Dedifferentiated amniotic fluid mesenchymal stem cell (primary cell): Measurements from ENCODE around the gene P4HB.

ENCODE experiments used
- DNase-seq: peaks from one replicate; pipeline ENCODE4 v3.0.0-alpha.2; 2016; ENCODE audit errors: extremely low spot score

The P4HB gene

DNA sequence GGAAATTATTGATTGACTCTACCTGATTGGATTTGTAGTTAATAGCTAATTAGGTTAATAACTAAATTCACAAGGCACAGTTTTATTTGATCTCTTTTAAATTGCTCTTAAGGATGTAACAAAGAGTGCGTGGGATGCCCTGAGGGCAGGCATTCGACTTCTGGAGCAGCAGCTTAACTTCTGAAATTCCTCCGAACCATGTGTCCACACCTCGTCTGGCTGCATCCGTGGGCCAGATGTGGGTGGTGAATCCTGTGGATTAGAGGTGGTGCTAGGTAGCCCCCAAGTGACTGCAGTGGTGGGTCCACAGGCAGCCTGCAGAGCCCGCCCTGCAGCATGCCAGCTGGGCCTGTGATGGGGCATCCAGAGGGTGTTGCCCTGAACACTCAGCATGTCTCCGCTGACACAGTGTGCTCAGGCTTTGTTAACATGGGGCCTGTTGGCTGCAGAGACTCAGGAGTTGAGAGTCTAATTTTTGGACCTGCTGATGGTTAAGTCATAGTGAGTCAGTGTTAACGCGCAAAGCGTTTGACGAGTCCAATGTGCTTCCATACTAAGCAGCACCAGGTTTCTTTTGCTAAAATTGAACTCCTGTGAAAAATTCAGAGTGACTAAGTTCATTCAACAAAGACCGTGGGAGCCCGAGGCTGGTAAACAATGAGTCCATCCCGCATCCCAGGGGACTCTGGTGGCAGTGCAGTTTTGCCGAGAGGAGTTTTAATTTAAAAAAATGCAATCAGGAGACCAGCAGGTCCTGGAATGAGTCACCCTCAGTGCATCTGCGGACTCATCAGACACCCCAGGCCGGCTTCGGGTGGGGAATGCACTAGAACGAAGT, 37.9 kb upstream of the P4HB start:
- DNase-seq, result peak; percentile 39

DNA sequence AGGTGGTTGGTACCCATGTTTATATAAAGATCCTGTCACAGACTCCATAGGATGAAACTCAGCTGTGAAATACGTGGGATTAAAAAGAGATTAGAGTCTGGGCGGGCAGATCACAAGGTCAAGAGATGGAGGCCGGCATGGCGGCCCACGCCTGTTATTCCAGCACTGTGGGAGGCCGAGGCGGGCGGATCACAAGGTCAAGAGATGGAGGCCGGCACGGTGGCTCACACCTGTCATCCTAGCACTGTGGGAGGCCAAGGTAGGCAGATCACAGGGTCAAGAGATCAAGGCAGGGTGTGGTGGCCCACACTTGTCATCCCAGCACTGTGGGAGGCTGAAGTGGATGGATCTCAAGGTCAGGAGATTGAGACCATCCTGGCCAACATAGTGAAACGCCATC, 35.1 kb upstream of the P4HB start:
- no peak for DNase-seq

DNA sequence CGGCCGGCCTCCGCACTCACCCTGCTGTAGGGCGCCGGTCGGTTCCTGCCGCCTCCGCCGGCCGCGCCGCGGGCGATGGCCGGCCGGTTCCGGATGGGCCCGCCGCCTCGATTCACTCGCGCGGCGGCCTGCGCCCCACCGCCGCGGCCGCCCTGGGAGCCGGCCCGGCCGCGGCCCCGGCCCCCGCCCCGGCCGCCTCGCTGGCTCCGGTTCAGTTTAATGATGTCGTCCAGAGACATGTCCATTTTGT, 30.9 kb upstream of the P4HB start:
- DNase-seq, result no peak

DNA sequence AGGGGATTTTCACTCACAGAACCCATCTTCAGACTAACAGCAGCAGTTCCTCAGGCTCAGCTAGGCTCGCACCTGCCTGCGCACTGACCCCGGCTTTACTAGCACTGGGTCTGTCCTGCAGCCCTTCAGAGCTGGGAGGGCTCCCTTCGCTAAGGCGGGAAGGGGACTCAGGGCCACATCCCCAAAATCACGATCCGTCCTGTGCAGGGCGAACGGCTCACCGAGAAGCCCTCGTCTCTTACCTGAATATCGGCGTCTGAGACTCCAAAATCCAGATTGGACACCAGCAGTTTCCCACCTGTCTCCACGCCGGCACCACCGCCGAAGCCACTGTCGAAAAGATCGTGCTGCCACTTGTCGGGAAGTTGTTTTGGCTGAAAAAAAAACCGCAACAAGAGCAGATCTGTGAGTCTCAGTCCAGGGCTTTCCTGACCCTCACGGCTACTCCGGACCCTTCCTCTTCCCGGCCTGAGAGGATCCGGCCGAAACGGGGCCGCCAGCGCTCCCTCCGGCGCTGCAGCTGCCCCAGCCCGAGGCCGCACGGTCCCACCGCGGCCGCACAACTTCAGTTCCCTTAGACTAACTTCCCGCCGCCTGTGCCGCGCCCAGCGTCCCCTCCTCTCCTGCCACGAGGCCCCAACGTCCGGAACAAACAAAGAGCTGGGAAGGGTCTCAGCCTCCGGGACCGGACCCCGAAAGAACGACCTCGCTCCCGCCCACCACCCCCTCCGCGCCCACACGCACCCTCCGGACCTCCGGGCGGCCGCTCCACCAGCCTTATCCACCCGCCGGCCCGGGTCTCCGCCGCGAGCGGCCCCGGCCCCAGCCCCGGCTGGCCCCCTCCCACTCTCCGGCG, 30.3 kb upstream of the P4HB start:
- no peak for DNase-seq

DNA sequence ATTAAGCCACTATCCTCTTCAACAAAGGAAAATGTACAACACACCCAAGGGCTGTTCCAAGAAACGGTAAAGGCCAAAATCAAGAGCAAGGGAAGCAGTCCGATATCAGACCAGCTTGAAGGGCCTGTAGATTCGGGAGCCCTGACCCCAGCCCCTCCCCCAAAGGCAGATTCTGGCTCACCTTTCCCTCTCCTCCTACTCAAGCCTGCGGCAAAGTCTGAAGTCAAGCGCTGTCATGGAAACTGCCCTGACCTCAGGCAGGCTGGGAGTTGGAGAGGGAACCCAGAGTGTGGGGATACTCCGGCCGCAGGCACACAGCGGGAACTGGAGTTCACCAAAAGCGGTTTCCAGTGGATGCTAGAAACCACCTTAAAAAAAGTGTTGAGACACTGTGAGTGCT, 29.3 kb upstream of the P4HB start:
- no peak for DNase-seq

DNA sequence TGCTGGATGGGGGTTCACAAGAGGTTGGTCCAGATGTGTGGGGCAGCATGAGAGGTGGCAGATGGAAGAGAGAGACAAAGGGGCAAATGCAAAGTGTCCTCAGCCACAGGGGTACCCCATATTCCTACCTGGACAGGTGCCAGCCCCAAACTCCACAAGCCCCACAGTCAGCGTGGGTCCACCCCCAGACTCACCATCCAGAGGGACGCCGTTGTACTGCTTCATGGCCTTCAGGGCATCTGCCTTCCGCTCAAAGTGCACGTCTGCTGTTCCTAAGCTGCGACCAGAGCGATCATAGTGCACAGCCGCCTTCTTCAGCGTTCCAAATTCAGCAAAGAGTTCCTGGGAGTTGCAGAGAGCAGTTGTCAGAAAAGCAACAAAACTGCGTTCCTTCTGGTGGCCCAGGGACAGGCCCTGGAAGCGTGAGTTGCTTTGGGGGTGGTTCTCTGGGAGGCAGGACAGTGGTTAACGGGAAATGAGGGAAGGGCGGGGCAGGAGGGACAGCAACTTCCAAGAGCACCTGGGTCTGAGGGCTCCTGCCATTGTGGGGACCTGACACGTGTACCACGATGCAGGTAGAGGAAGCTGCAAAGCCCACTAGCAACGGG, 28.8 kb upstream of the P4HB start:
- no peak for DNase-seq

DNA sequence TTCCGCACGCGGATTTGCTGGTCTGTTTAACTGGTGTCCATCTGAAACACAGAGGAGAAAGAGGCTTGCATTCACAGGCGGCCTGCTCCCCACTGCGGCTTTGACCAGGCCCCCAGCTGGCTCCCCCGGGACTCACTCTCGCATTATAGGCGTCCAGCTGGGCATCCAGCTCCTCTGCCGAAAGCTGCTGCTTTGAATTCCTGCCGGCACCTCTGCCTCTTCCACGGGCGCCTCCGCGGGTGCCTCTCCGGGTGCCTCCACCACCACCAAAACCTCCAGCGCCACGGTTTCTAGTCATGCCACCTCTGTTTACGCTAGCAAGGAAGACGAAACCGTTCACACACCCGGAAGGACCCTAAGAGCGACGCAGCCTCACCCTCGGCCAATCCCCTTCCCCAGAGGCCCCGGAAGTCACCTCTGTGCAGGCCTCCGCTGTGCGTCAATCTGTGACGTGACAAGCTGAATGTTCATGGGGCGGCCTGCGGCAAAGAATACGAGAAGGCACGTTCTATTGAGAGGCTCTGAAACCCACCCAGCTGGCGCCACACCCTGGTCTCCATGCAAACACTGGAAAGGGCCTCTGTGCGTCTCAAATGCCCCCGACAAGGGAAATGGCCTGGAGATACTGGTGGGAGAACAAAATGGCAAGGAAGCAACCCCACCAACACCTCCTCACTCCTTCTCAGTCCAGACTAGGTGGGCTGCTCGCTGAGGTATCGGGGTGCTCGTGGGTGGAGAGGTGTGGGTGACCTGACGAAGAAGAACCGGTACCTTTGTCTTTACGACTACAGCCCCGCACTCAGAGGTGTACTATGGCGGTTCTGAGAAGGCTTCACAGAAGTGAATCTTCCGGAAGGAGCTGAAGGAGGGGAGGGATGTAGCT, 28.0 kb upstream of the P4HB start:
- DNase-seq, result no peak

DNA sequence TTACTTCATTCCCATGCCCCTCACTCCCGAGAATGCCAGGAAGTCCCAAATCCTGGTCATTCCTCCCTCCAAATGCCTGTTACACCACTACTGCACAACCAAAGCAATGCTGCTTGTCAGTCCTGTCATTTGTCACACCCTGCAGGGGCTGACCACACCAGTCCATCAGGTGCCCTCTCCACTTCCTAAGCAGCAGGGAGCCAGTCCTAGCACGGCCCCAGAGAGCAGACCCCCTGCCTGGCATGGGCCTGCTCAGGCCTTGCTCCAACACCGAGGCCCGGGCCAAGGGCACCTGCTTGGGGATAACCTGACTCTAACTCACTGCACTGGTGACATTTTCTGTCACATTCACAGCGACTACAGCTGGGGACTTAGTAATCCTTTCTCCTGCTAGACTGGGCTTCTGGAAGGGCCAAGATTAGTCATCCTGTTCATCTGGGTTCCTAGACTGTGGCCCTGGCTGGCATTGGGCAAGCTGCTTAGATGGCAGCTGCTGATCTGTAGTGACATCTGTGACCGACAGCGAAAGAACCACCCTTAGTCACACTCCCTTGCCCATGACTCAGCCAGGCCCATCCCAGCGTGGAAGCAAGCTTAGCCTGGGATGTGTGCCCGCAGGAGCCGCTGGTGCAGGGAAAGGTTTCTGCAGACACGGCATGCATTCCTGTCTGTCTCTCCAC, 25.7 kb upstream of the P4HB start:
- DNase-seq, result no peak

DNA sequence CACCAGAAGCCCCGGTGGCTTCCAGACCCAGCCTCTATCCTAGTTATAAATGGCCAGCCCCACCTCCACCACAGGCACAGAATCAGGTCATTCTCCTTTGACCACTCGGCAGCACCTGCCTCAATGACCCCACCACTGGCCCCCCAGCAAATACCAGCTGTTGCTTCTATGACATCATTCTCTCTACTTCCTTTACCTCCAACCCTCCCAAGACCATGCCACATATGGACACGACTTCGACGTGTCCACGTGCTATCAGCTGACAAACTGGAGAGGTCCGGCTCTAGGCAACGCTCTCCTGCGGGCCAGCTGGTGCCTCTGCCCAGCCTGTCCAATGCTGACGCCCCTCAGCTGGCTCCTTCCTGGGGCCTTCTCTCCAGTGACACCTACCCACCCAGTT, 25.1 kb upstream of the P4HB start:
- DNase-seq, result no peak

DNA sequence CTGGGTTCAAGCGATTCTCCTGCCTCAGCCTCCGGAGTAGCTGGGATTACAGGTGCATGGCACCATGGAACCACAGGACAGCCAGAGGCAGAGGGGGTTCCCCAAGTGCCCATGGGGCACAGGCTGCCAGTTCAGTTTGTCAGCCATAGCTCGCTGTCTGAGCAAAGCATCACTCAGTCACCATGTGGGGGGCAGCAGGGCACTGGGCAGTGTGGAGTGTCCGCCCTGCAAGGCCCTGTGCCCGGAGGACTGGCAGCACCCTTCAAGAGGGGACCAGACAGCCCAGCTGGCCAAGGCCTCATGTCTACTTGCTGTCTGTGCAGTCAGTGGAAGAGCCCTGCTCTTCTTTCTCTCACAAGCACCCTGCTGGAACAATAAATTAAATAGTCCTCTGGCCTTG, 24.6 kb upstream of the P4HB start:
- DNase-seq, result no peak

DNA sequence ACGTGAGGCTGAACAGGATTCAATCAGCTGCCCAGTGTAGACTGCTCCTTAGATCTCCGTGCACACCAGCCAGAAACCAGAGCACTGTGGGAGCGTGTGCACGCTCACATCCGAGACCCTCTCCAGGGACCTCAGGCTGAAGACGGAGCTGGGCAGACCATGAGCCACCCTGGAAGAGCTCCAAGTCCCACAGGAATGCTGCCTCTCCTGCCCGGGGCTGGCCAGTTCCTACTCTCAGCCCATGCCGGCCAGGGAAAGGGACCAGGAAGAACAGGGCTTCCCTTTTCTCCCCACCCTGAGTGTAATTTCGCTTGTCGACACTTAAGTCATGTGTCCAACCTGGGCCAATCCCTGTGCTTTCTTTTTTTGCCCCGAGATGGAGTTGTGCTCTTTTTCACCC, 24.2 kb upstream of the P4HB start:
- DNase-seq, result no peak

DNA sequence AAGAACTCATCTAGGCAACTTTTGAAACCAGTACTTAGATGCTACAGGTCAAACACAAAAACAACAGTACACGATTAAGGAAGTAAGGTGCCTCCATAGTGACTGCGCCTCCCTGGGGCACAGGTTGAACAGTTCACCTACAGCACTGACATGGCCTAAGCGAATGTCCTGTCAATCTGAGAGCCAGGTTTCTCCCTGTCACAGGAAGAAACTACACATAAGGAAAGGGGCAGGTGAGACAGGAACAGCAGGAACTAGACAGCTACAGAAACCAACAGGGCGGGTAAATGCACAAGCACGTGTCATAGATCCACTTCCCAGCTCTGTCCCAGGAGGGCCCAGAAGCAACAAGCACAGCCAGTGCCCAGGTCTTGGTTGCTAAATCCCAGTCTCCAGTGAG, 18.8 kb upstream of the P4HB start:
- DNase-seq, result no peak

DNA sequence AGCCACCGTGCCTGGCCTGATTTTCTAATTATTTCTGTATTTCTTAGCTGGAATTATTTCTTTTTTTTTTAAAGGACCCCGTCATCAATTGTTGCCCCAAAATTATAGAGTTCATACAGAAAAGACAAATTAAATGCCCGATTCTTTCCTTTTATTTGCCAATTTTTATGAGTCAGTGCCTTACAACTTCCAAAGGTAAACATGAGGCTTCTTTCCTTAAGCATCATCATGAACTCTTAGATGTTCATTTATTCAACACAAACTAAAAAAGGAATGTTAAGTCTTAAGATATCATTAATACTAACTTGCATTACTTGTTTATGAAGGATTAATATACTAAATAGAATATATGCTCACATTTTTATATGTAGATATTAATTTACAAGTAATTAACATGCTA, 18.0 kb upstream of the P4HB start:
- DNase-seq, result no peak

DNA sequence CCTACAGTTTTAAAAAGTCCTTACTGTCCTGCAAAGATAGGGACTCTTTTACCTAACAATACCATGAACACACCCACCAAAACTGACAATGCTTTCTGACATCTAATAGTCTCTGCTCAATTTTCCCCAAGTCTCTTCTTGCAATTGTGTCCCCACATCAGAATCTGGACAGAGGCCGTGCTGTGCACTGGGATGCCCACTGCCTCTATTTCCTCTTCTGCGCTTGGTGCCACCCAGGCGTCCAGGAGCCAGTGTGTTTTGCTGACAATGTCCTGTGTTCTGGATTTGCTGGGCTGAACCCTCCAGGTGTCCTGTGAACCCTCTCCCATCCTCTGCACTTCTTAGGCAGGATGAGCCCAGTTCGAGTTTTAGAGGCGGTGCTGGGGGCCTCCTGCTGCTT, 17.2 kb upstream of the P4HB start:
- DNase-seq, result no peak

DNA sequence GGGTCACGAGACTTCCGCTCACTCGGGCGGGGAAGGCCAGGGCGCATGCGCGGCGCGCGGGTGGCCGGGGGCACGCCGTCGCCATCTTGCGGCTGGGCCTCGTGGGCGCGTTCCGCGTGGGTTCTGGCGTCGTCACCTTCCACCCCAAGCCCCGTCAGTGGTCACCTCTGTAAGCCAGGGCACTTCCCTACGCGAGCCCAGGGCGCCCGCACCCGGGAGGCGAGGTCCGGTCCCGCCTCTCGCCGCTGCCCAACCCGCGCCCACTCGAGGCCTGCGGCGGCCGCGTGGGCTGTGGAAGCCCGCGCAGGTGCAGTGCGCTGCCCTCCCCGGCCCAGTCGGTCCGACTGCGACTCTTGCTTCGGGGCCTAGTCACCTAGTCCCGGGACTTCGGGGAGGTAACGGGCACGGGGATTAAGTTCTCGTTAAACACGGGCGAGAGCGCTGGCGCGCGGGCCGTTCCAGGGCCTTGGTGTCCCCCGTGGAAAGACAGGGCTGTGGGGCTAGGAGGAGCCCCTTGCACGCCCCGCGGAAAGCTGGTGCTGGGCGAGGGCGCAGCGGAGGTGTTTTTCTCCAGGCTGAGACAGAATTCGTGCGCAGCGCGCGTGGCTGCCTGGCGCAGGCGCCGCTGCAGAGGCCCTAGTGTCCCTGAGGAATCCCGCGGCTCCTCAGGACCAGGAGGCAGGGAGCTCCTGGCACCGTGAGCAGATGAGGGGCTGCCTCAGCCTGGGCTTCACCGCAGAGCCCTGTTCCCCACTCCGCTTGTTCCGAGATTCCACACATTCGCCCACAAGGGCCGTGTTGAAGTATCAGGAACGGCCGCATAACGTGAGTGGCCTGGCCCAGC, 11.3 kb upstream of the P4HB start:
- DNase-seq, result peak; percentile 81

DNA sequence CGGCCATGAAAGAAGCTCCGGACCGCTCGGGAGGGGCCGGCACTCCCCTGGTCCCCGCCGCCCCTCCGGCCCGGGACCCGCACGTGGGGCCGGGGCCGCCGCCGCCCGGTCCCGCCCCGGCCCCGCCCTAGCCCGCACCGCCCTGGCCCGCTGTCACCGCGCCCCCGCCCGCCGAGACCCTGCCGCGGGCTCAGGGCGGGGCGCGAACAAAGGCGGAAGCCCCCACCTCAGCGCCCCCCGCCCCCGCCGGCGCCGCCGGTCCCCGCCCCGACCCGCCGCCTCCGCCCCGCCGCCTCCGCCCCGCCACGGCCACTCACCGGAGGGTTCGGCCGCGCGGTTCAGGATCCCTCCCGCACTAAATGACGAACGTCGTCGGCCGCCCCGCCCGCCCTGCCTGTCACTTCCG, 10.6 kb upstream of the P4HB start, which contains the start of gene ARHGDIA:
ARHGDIA (minus strand) TSS at position 357 of the 406 bp plus-strand sequence. CDS start 1,407 bp downstream, outside the sequence.
- no peak for DNase-seq

DNA sequence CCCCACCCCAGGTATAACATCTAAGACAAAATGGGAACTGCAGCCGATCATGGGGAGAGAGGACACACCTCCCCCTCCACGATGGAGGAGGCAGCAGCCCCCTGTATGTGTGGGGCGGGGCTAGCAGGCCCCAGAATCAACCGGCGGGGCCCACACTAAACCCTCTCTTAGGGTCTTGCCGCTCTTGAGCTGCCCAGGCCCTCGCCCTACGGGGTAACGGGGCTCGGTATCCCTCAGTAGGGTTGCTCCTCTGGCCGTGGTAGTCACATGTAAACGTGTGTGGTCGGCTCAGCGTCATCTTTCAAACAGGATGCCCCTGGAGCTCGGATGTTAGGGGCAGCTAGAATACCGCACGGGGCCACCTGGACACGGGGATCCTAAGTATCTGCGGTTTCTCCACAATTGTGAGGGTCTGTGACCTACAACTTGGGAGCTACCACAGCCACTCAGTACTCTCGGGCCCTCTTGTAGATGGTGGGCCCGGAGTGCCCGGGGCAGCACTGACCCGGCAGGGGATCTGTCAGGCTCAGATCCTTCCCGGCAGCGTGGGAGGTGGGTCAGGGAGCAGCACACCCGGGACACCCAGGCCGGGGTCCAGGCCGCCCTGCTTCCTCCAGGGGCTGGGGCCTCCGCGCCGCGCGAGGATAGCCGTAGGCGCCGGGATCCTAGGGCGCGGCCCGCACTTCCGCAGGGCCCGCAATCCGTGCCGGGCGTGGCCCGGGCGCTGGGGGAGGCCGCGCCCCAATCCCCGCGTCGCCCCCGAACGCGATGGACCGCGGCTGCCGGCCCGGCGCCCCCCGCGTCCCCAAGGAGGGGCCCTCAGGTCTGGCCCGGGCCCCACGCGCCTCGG, 10.0 kb upstream of the P4HB start:
- no peak for DNase-seq

DNA sequence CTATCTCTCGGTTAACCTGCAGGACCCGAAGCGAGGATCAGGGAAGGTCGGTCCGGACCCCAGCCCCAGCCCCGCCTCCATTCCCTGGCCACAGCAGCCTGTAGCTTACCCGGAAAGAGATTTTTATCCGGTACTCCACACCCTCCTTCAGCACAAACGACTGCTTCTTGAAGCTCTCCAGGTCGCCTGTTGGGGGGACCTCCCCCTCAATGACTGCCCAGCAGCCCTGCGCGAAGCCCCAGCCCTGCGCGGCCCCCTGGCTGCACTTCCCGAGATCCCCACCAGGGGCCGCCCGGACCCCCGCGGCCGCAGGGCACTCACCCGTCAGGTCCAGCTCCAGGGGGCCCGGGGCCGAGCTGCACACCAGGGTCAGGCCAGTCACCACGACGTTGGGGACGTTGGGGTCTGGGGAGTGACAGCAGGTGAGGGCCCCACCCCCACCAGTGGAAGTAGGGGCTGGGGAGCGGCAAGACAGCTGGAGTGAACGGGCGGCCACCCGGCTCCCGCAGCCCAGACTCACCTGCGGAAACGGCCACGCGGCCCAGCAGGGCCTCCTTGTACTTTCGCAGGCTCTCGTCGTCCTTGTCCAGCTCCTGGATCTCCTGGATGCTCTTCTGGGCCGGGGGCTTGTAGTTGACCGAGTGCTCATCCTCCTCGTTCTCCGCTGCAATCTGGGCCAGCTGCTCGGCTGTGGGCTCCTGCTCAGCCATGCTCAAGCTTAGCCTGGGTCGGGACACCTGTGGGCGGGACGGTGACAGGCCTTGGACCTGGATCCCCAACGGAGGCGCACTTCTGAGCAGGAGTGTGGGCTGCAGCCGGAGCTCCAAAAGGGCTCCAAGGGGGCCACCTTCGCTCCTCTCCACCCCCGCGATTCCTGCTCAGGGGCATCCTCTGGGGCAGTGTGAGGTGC, 9.1 kb upstream of the P4HB start:
- no peak for DNase-seq
